HepG2 (cell line): Measurements from ENCODE around the gene SHISA5. TPM values are rescaled to one million over a fixed set of nuclear protein-coding genes. Genes with fewer than 3 reads are reported as not detected.

Source experiments
- ATF7-NPFF ChIP-seq: sonication (generic); formaldehyde crosslinking; IDR thresholded peaks from 2 replicates; pipeline ENCODE4 v1.8.1; 2023; ENCODE audit warnings: mild to moderate bottlenecking, low read depth, missing genetic modification reagents, moderate library complexity
- CCDC6 ChIP-seq: sonication (generic); formaldehyde crosslinking; IDR thresholded peaks from 2 replicates; pipeline ENCODE4 v1.8.1; 2022; ENCODE audit warnings: mild to moderate bottlenecking, missing genetic modification reagents, moderate library complexity
- CREB1 ChIP-seq, 2 experiments: fragments of 450-650 bp in 1 of 2; IDR thresholded peaks; 2 replicates each; pipeline ENCODE4 v1.6.1; 2016 to 2017; ENCODE audit warnings: control low read depth in 1 of 2, mild to moderate bottlenecking in 1 of 2, missing compliant biosample characterization in 1 of 2, missing genetic modification characterization in 1 of 2
- ETV5 ChIP-seq: IDR thresholded peaks from 2 replicates; pipeline ENCODE4 v1.6.1; 2018; ENCODE audit warnings: missing biosample characterization, missing genetic modification reagents, inconsistent platforms, borderline replicate concordance
- FLYWCH1 ChIP-seq: sonication (generic); formaldehyde crosslinking; IDR thresholded peaks from 2 replicates; pipeline ENCODE4 v1.8.1; 2023; ENCODE audit warnings: mild to moderate bottlenecking, missing genetic modification reagents
- FOXK1 ChIP-seq: sonication (generic); formaldehyde crosslinking; IDR thresholded peaks from 2 replicates; pipeline ENCODE4 v1.4.0; 2020; ENCODE audit warnings: low read depth, missing genetic modification reagents, borderline replicate concordance
- MAFG ChIP-seq: sonication (generic); formaldehyde crosslinking; IDR thresholded peaks from 2 replicates; pipeline ENCODE4 v1.5.1; 2020; ENCODE audit warnings: mild to moderate bottlenecking, missing genetic modification reagents
- PITX1 ChIP-seq: sonication (generic); formaldehyde crosslinking; IDR thresholded peaks from 2 replicates; pipeline ENCODE4 v1.5.1; 2020; ENCODE audit warnings: mild to moderate bottlenecking, missing genetic modification reagents
- TAF15 ChIP-seq: fragments of 200-400 bp; formaldehyde crosslinking; IDR thresholded peaks from one replicate; pipeline ENCODE4 v1.6.1; 2018; ENCODE audit warnings: mild to moderate bottlenecking, low read depth, low read length; ENCODE audit not compliant: poor library complexity, severe bottlenecking
- ZNF230 ChIP-seq: sonication (generic); formaldehyde crosslinking; IDR thresholded peaks from 2 replicates; pipeline ENCODE4 v1.4.0; 2020; ENCODE audit warnings: mild to moderate bottlenecking, missing genetic modification reagents
- ZNF430 ChIP-seq: sonication (generic); formaldehyde crosslinking; IDR thresholded peaks from 2 replicates; pipeline ENCODE4 v1.9.0; 2021; ENCODE audit warnings: mild to moderate bottlenecking, missing genetic modification reagents
- ZNF446 ChIP-seq: sonication (generic); formaldehyde crosslinking; IDR thresholded peaks from 2 replicates; pipeline ENCODE4 v1.5.0; 2020; ENCODE audit warnings: mild to moderate bottlenecking, missing genetic modification reagents
- ZNF614 ChIP-seq: IDR thresholded peaks from 2 replicates; pipeline ENCODE4 v1.6.1; 2018; ENCODE audit warnings: missing biosample characterization, missing genetic modification reagents, inconsistent platforms, borderline replicate concordance
- ZNF83 ChIP-seq: sonication (generic); formaldehyde crosslinking; IDR thresholded peaks from 2 replicates; pipeline ENCODE4 v1.4.0; 2020; ENCODE audit warnings: missing genetic modification reagents, mild to moderate bottlenecking, borderline replicate concordance
- ZSCAN21 ChIP-seq: sonication (generic); formaldehyde crosslinking; IDR thresholded peaks from 2 replicates; pipeline ENCODE4 v1.8.0; 2022; ENCODE audit warnings: mild to moderate bottlenecking, missing genetic modification reagents, moderate library complexity, borderline replicate concordance
- polyA plus RNA-seq, 8 experiments: library from polyadenylated mRNA; depleted of rRNA in 3 of 8; stranded (reverse) in 7 of 8; unstranded in 1 of 8; fragments of >200 nt; fragmentation: Illumina TruSeq in 4 of 8; extraction: Trizol in 4 of 8; gene quantifications; 2 replicates each; pipeline versions ENCODE4 v1.2.1 to v1.2.3, GENCODE V29; 2011 to 2016; ENCODE audit warnings: low read depth in 4 of 8, missing spikeins in 1 of 8, mixed read lengths in 1 of 8; ENCODE audit not compliant: insufficient read depth in 1 of 8
- total RNA-seq, 5 experiments: library from RNA; depleted of rRNA; stranded (reverse); fragments of >200 nt; fragmentation: Illumina TruSeq; extraction: Trizol; gene quantifications; 2 replicates each; pipeline ENCODE4 v1.2.3, GENCODE V29; 2016; ENCODE audit warnings: low read depth in 1 of 5
- TF ChIP-seq, protein P1 (sequence below): sonication (generic); formaldehyde crosslinking; IDR thresholded peaks from 2 replicates; pipeline ENCODE4 v1.5.1; 2020; ENCODE audit warnings: mild to moderate bottlenecking, missing genetic modification reagents, moderate library complexity
- TF ChIP-seq, protein P2 (sequence below): sonication (generic); formaldehyde crosslinking; IDR thresholded peaks from 2 replicates; pipeline ENCODE4 v1.5.0; 2020; ENCODE audit warnings: mild to moderate bottlenecking, missing genetic modification reagents
- TF ChIP-seq, protein P3 (sequence below): sonication (generic); formaldehyde crosslinking; conservative IDR thresholded peaks from 2 replicates; pipeline ENCODE4 v1.8.0; 2022; ENCODE audit warnings: low read depth, missing genetic modification reagents
- TF ChIP-seq, protein P4 (sequence below): IDR thresholded peaks from 2 replicates; pipeline ENCODE4 v1.6.1; 2016; ENCODE audit warnings: mild to moderate bottlenecking

Gene SHISA5
- total and polyA plus RNA-seq, 2 of the 13 experiments (the other 11 are each of a cell fraction or from before 2014, with no cell fraction given): 75.8 to 91.4 TPM

DNA sequence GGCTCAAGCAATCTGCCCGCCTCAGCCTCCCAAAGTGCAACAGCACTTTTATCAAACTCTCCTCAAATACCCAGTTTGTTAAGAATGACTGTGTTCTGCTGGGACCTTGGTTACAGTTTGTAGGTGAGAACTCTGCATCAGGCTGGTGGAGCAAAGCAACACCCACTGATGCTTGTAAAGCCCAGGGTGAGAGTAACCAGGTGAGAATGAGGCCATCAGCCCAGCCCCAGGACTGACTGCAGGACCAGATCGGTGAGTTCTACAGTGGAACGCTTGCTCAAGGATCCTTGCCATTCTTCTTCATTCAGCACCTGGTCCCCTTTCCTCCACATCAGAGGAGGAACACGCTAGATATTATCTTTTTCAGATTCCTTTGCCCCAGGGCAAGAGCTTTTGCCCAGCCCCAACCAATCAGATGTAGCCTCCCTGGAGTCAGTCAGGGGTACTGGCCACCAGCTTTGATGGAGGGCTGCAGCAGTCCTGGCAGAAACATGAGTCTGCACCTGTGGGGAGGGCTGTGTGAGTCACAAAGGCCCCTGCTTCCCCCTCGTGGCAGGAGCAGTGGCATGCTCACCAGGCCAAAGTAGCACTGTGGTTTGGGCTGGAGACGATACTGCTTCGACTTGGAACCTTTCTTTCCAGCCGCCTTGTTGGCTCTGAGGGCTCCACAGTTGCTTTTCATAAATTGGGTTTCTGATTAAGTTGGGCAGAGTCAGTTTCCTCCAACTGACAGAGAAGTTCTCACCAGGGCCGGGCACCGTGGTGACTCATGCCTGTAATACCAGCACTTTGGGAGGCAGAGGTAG, 3.5 kb upstream of the SHISA5 start (continued):
- TF ChIP-seq MAFG (CRISPR knock-in tag) (no peak), PITX1 (no peak), ETV5 (CRISPR knock-in tag) (peak; percentile 41; the same call in 1 of the 2 replicates), TAF15 (no peak), ZNF446 (CRISPR knock-in tag) (no peak), ZNF83 (CRISPR knock-in tag) (no peak), ZNF430 (CRISPR knock-in tag) (no peak), ZNF230 (no peak), FLYWCH1 (CRISPR knock-in tag) (no peak), ZSCAN21 (no peak), CREB1 (IDR thresholded peaks at IDR 0.05) (no peak), CREB1 (CRISPR knock-in tag; IDR thresholded peaks at IDR 0.05) (no peak), ATF7-NPFF (no peak), ZNF614 (CRISPR knock-in tag) (peak; percentile 68; the same call in 1 of the 2 replicates), FOXK1 (no peak), CCDC6 (CRISPR knock-in tag) (no peak)
- TF ChIP-seq, protein P1, sequence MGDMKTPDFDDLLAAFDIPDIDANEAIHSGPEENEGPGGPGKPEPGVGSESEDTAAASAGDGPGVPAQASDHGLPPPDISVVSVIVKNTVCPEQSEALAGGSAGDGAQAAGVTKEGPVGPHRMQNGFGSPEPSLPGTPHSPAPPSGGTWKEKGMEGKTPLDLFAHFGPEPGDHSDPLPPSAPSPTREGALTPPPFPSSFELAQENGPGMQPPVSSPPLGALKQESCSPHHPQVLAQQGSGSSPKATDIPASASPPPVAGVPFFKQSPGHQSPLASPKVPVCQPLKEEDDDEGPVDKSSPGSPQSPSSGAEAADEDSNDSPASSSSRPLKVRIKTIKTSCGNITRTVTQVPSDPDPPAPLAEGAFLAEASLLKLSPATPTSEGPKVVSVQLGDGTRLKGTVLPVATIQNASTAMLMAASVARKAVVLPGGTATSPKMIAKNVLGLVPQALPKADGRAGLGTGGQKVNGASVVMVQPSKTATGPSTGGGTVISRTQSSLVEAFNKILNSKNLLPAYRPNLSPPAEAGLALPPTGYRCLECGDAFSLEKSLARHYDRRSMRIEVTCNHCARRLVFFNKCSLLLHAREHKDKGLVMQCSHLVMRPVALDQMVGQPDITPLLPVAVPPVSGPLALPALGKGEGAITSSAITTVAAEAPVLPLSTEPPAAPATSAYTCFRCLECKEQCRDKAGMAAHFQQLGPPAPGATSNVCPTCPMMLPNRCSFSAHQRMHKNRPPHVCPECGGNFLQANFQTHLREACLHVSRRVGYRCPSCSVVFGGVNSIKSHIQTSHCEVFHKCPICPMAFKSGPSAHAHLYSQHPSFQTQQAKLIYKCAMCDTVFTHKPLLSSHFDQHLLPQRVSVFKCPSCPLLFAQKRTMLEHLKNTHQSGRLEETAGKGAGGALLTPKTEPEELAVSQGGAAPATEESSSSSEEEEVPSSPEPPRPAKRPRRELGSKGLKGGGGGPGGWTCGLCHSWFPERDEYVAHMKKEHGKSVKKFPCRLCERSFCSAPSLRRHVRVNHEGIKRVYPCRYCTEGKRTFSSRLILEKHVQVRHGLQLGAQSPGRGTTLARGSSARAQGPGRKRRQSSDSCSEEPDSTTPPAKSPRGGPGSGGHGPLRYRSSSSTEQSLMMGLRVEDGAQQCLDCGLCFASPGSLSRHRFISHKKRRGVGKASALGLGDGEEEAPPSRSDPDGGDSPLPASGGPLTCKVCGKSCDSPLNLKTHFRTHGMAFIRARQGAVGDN: peak; percentile 62
- TF ChIP-seq, protein P2, sequence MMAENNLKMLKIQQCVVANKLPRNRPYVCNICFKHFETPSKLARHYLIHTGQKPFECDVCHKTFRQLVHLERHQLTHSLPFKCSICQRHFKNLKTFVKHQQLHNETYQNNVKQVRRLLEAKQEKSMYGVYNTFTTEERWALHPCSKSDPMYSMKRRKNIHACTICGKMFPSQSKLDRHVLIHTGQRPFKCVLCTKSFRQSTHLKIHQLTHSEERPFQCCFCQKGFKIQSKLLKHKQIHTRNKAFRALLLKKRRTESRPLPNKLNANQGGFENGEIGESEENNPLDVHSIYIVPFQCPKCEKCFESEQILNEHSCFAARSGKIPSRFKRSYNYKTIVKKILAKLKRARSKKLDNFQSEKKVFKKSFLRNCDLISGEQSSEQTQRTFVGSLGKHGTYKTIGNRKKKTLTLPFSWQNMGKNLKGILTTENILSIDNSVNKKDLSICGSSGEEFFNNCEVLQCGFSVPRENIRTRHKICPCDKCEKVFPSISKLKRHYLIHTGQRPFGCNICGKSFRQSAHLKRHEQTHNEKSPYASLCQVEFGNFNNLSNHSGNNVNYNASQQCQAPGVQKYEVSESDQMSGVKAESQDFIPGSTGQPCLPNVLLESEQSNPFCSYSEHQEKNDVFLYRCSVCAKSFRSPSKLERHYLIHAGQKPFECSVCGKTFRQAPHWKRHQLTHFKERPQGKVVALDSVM: no peak
- TF ChIP-seq, protein P3, sequence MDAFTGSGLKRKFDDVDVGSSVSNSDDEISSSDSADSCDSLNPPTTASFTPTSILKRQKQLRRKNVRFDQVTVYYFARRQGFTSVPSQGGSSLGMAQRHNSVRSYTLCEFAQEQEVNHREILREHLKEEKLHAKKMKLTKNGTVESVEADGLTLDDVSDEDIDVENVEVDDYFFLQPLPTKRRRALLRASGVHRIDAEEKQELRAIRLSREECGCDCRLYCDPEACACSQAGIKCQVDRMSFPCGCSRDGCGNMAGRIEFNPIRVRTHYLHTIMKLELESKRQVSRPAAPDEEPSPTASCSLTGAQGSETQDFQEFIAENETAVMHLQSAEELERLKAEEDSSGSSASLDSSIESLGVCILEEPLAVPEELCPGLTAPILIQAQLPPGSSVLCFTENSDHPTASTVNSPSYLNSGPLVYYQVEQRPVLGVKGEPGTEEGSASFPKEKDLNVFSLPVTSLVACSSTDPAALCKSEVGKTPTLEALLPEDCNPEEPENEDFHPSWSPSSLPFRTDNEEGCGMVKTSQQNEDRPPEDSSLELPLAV (CRISPR knock-in tag): no peak
- TF ChIP-seq, protein P4, sequence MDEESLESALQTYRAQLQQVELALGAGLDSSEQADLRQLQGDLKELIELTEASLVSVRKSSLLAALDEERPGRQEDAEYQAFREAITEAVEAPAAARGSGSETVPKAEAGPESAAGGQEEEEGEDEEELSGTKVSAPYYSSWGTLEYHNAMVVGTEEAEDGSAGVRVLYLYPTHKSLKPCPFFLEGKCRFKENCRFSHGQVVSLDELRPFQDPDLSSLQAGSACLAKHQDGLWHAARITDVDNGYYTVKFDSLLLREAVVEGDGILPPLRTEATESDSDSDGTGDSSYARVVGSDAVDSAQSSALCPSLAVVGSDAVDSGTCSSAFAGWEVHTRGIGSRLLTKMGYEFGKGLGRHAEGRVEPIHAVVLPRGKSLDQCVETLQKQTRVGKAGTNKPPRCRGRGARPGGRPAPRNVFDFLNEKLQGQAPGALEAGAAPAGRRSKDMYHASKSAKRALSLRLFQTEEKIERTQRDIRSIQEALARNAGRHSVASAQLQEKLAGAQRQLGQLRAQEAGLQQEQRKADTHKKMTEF (CRISPR knock-in tag): 0 out of 2 replicates have a peak, but pooled peaks have one; percentile 33
